ENCODE results near the gene MEOX2. TPM values are rescaled to one million over a fixed set of nuclear protein-coding genes. Genes with fewer than 3 reads are reported as not detected.
A peak's percentile ranks its signal among the peaks of the same experiment; 100 is the strongest.

The MEOX2 gene
- total RNA-seq (2014; rRNA removed; shearing (Covaris generic)) = not detected in 2 replicates

- peak; percentile 40 for DNase-seq (ENCODE audit: low read depth)
Observed at GRCh38 chr7:15686295-15686956, at the start of gene MEOX2. TSS of gene MEOX2 (minus strand) at chr7:15686683. CDS start at chr7:15686402, 281 bp downstream.

- no peak for DNase-seq (ENCODE audit: low read depth)
Observed at GRCh38 chr7:15729746-15730145, 43.3 kb upstream of the MEOX2 start.

GRCh38 chr7:15725051-15725450, 38.6 kb upstream of the MEOX2 start:
- no peak for DNase-seq (ENCODE audit: low read depth)

- DNase-seq (ENCODE audit: low read depth) = no peak
Observed at GRCh38 chr7:15723841-15724240, 37.4 kb upstream of the MEOX2 start.

GRCh38 chr7:15720849-15721471, 34.5 kb upstream of the MEOX2 start:
- peak; percentile 16 for DNase-seq (ENCODE audit: low read depth)

- DNase-seq (ENCODE audit: low read depth) = no peak
Observed at GRCh38 chr7:15719311-15719710, 32.8 kb upstream of the MEOX2 start.

- no peak for DNase-seq (ENCODE audit: low read depth)
Observed at GRCh38 chr7:15715435-15715834, 29.0 kb upstream of the MEOX2 start.

- DNase-seq (ENCODE audit: low read depth) = no peak
Observed at GRCh38 chr7:15709978-15710377, 23.5 kb upstream of the MEOX2 start.

GRCh38 chr7:15707570-15707969, 21.1 kb upstream of the MEOX2 start:
- no peak for DNase-seq (ENCODE audit: low read depth)

- DNase-seq (ENCODE audit: low read depth) = no peak
Observed at GRCh38 chr7:15703732-15704131, 17.2 kb upstream of the MEOX2 start.

GRCh38 chr7:15692501-15693020, 6.1 kb upstream of the MEOX2 start:
- no peak for DNase-seq (ENCODE audit: low read depth)

GRCh38 chr7:15688911-15689310, 2.4 kb upstream of the MEOX2 start:
- DNase-seq (ENCODE audit: low read depth) = no peak

GRCh38 chr7:15688279-15688626, 1.8 kb upstream of the MEOX2 start:
- no peak for DNase-seq (ENCODE audit: low read depth)

GRCh38 chr7:15687546-15688278, 1.2 kb upstream of the MEOX2 start:
- DNase-seq (ENCODE audit: low read depth) = no peak

GRCh38 chr7:15686957-15687545, 568 bp upstream of the MEOX2 start:
- no peak for DNase-seq (ENCODE audit: low read depth)

GRCh38 chr7:15685358-15686294, 857 bp downstream of the MEOX2 start:
- peak; percentile 6 for DNase-seq (ENCODE audit: low read depth)

GRCh38 chr7:15684871-15685270, 1.6 kb downstream of the MEOX2 start:
- DNase-seq (ENCODE audit: low read depth) = no peak

GRCh38 chr7:15684111-15684800, 2.2 kb downstream of the MEOX2 start:
- no peak for DNase-seq (ENCODE audit: low read depth)

GRCh38 chr7:15682751-15683245, 3.7 kb downstream of the MEOX2 start:
- DNase-seq (ENCODE audit: low read depth) = no peak

- DNase-seq (ENCODE audit: low read depth) = no peak
Observed at GRCh38 chr7:15682111-15682510, 4.4 kb downstream of the MEOX2 start.

Measured in Daoy (cell line).